HFFc6 (cell line): ENCODE measurements around the gene AACS. TPM values are rescaled to one million over a fixed set of nuclear protein-coding genes. Genes with fewer than 3 reads are reported as not detected.

Experiments
- DNase-seq: peaks from one replicate; pipeline ENCODE4 v3.0.0-alpha.2; 2018
- H3K27ac Mint-ChIP-seq: 2 replicates; pipeline ENCODE4 v1.8.0; 2020; ENCODE audit warnings: mild to moderate bottlenecking, mixed read lengths
- H3K27me3 Mint-ChIP-seq: 2 replicates; pipeline ENCODE4 v1.8.0; 2021; ENCODE audit warnings: mild to moderate bottlenecking, moderate library complexity, mixed read lengths; ENCODE audit not compliant: insufficient read depth
- H3K36me3 Mint-ChIP-seq: 2 replicates; pipeline ENCODE4 v1.8.0; 2021; ENCODE audit warnings: low read depth, mixed read lengths
- H3K4me1 Mint-ChIP-seq: 2 replicates; pipeline ENCODE4 v1.8.0; 2020; ENCODE audit warnings: low read depth, mixed read lengths
- H3K4me3 Mint-ChIP-seq: 2 replicates; pipeline ENCODE4 v1.8.0; 2020; ENCODE audit warnings: mild to moderate bottlenecking, moderate library complexity, mixed read lengths
- H3K9me3 Mint-ChIP-seq: 2 replicates; pipeline ENCODE4 v1.8.0; 2020; ENCODE audit warnings: mild to moderate bottlenecking, mixed read lengths
- total RNA-seq, 6 experiments: library from RNA; stranded (reverse); fragmentation: NEBNext Ultra II Directional; extraction: Animal tissue kit (Norgen Biotek cat#: 25700); gene quantifications; 2 replicates in 1 of 6; 3 replicates in 5 of 6; pipeline ENCODE4 v1.2.3, GENCODE V29; 2021
- TF ChIP-seq, protein P1 (sequence below): fragments of 200-600 bp; sonication (generic); IDR thresholded peaks from 2 replicates; pipeline ENCODE4 v1.5.0; 2021; ENCODE audit warnings: antibody characterized with exemption, mild to moderate bottlenecking

The AACS gene
- total RNA-seq, 6 experiments from 2014 or later, result 21.6 to 29.5 (median 24.2) TPM

- TF ChIP-seq, protein P1, sequence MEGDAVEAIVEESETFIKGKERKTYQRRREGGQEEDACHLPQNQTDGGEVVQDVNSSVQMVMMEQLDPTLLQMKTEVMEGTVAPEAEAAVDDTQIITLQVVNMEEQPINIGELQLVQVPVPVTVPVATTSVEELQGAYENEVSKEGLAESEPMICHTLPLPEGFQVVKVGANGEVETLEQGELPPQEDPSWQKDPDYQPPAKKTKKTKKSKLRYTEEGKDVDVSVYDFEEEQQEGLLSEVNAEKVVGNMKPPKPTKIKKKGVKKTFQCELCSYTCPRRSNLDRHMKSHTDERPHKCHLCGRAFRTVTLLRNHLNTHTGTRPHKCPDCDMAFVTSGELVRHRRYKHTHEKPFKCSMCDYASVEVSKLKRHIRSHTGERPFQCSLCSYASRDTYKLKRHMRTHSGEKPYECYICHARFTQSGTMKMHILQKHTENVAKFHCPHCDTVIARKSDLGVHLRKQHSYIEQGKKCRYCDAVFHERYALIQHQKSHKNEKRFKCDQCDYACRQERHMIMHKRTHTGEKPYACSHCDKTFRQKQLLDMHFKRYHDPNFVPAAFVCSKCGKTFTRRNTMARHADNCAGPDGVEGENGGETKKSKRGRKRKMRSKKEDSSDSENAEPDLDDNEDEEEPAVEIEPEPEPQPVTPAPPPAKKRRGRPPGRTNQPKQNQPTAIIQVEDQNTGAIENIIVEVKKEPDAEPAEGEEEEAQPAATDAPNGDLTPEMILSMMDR, result no peak
- Mint-ChIP-seq H3K36me3 (no peaks in the 10 kb centered on the region), H3K4me1 (peaks cover 10% of the 10 kb centered on the region), H3K4me3 (no peak overlapping the region), H3K27ac (no peak overlapping the region), H3K27me3 (peaks cover 37% of the 10 kb centered on the region), H3K9me3 (no peaks in the 10 kb centered on the region)
- DNase-seq, result no peak
Measured at GRCh38 chr12:125192690-125193221, 127.5 kb downstream of the AACS start.

Other genes starting within 250 kb of the AACS start
- gene SCARB1, start 201.6 kb upstream of the AACS start, total RNA-seq, result 10 to 100 TPM; 34.8 to 46.3 (median 36.8) TPM
- 1,000 to 10,000 TPM; 1,112 to 1,171 (median 1,143) TPM for gene UBC, start 150.8 kb upstream of the AACS start, total RNA-seq
- 10 to 100 TPM; 16.5 to 22.0 (median 17.7) TPM for gene DHX37, start 76.3 kb upstream of the AACS start, total RNA-seq
- gene BRI3BP, start 71.8 kb upstream of the AACS start, total RNA-seq, result 1 to 10 TPM; 6.5 to 9.3 (median 7.5) TPM
- 1 to 10 TPM in 1 of 6 experiments, under 1 TPM in 5; 0.26 to 2.4 (median 0.35) TPM for gene TMEM132B, start 121.0 kb downstream of the AACS start, total RNA-seq